Measurements from ENCODE around the gene RPLP2. TPM values are rescaled to one million over a fixed set of nuclear protein-coding genes. Genes with fewer than 3 reads are reported as not detected.

Gene RPLP2
- total RNA-seq, 4 donors from 2014 or later: 555 to 1,150 (median 858) TPM

DNA sequence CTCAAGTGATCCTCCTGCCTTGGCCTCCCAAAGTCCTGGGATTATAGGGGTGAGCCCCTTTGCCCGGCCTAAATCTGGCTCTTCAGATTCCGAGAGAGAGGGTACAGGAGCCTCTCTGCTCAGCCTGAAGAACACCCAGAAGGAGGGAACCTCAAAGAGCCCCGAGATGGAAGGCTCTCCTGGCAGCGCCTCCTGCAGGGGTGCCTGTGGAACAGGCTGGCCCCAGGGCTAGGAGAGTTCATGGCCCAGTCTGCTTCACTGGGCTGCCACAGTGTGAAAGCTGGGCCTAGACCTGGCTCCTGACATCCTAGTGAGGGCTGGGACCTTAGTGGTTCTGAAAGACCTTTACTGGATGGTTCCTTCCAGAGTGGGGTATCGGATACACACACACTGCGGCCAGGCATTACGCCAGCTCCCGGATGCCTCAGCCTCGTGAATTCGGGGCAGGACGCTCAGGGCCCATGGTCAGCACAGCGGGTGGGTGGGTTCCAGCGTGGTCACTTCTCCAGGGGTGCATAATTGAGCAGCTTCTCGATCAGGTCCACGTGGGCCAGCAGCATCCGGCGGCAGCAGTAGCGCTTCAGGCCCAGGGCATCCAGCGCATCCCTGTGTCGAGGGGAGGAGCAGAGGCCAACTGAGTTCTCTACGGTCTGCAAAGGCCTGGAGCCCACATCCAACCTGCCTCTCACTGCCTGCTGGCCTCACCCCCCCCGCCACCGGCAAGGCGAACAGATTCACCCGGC is 30.3 kb downstream of the RPLP2 start:
- TF ChIP-seq, protein P1, sequence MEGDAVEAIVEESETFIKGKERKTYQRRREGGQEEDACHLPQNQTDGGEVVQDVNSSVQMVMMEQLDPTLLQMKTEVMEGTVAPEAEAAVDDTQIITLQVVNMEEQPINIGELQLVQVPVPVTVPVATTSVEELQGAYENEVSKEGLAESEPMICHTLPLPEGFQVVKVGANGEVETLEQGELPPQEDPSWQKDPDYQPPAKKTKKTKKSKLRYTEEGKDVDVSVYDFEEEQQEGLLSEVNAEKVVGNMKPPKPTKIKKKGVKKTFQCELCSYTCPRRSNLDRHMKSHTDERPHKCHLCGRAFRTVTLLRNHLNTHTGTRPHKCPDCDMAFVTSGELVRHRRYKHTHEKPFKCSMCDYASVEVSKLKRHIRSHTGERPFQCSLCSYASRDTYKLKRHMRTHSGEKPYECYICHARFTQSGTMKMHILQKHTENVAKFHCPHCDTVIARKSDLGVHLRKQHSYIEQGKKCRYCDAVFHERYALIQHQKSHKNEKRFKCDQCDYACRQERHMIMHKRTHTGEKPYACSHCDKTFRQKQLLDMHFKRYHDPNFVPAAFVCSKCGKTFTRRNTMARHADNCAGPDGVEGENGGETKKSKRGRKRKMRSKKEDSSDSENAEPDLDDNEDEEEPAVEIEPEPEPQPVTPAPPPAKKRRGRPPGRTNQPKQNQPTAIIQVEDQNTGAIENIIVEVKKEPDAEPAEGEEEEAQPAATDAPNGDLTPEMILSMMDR (IDR thresholded peaks at IDR 0.05): no peak
- DNase-seq (ENCODE audit: low spot score) (no peak), ATAC-seq (ENCODE audit: low FRiP score) (no peak)

DNA sequence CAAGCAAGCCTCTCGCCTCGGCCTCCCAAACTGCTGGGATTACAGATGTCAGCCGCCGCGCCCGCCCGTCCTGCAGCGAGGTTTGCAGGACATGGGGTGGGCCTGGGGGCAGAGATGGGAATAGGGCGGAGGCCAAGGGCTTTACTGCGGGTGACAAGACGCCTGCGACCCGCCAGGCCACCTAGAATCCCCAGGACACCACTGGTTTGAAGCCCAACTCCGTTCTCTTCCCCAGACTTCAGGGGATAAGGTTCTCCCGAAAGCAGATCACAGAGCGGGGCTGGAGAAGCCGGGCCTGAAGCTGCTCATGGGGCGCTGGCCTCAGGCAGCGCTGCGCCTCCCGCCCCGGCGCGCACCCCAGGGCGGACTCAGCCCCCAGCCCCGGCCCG is 32.2 kb downstream of the RPLP2 start:
- no peak for ATAC-seq (ENCODE audit: low FRiP score)
- no peak for DNase-seq (ENCODE audit: low spot score)
- TF ChIP-seq, protein P1 (IDR thresholded peaks at IDR 0.05): no peak

DNA sequence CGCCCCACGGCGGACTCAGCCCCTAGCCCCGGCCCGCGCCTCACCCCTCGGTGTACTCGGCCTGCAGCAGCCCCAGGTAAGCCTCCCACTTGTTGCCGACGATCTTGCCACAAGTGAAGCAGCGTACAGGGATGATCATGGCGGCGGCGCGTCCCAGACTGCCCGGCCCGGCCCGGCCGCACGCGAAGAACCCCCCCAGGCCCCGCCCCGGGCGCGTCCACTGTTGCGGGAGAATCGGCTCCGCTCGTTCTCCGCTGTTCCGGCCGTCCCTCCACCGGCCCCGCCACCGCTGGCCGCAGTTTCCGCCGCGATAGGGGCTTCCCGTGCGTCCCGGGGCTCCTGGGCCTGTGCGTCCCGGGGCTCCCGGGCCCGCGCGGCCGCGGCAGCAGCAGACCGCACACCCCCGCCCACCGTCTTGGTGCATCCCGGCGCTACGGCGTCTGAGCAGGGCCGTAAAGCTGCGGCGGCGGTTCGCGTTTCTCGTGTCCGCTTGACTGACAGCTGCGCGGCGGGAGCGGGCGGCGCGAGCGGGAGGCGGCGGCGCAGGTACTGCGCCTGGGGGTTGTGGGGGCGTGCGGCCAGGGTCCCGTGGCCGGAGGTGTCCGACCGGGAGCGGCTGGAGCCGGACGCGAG is 32.7 kb downstream of the RPLP2 start, which contains the start of the genes POLR2L and TSPAN4:
POLR2L (minus strand) TSS at position 160 of the 633 bp plus-strand sequence; CDS start at position 139, 21 bp downstream.
TSPAN4 (plus strand) TSS at position 483 of the 633 bp plus-strand sequence. CDS start 7,453 bp downstream, outside the sequence.
- DNase-seq (ENCODE audit: low spot score): peak; percentile 78
- TF ChIP-seq, protein P1 (IDR thresholded peaks at IDR 0.05): no peak
- peak; percentile 46 for ATAC-seq (ENCODE audit: low FRiP score)

DNA sequence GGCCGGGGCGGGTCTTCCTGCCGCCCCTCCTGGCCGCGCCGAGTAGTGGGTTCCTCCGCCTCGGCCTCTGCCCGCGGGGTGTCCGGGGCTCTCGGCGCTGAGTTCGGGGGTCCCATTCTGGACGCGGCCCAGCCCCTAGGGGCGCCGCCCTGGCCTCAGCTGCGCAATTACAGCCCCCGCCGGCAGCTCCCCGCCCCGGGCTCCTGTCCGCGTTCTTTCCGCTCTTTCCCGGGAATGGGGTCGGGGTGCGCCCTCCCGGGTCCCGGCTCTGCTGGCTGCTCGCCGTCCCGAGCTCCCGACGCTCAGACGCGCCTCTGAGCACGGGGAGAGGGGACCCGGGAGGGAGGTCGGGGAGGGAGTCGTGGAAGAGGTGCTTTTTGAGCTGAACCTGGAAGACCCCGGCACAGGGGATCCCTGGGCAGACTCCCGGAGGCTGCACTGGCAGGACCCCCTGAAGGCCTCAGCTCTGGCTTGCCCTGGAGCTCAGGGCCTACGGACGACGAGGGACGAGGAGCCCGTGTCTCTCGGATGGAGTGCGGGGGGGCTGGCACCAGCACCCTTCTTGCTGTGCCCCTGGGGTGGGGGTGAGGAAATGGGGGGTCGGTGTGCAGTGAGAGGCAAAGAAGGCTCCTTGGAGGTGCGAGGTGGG is 33.4 kb downstream of the RPLP2 start:
- ATAC-seq (ENCODE audit: low FRiP score) (no peak), DNase-seq (ENCODE audit: low spot score) (no peak)
- TF ChIP-seq, protein P1 (IDR thresholded peaks at IDR 0.05): no peak

DNA sequence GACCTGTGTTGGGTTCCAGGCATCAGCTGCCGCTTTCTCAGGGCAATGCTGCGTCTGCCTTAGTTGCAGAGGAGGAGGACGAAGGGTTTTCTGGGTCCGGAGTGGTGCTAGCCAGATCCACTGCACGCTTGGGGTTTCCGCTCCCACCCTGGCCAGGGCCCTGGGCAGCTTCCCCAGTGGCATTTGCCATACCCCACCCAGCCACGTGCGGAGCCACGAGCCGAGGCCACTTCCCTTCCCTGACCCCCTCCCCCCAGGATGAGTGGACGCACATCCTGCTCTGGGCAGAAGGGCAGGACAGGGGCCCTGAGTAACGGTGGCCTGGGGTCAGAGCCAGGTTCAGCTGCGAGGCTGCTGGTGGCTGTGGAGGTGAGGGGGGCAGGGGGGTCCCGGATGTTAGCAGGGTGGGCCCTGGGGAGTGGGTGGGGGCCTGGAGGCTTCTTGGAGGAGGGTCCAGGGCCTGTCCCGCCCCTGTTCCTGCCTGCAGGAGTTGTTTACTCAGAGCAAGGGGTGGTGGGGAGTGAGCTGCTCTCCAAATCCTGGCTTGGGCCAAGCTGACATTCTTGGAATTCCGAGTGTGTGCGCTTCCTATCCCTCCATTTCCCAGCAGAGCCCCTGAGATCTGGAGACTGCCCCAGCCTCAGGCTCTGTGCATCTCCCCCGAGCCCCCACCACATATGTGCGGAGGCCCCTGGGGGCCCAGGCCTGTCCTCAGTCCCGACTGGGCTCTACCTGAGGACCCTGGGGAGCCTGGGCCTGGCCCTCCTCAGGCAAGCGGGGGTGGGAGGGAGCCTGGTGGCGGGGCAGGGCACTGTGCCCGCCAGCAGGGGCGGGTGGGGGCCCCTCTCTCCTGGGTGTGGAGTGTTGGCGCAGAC is 34.3 kb downstream of the RPLP2 start:
- TF ChIP-seq, protein P1 (IDR thresholded peaks at IDR 0.05): no peak
- ATAC-seq (ENCODE audit: low FRiP score): peak; percentile 51
- peak; percentile 76 for DNase-seq (ENCODE audit: low spot score)

All from omental fat pad (tissue), 4 donors.